ENCODE results near the gene DHH.

- TF ChIP-seq CTCF (conservative IDR thresholded peaks at IDR 0.05) (no peak), ZFX (IDR thresholded peaks at IDR 0.05) (no peak)
These were observed 40.5 kb downstream of the DHH start for GRCh38 chr12:49054096-49054495.
